Testis (tissue), 3 donors: ENCODE results near the gene HNRNPH2. TPM values are rescaled to one million over a fixed set of nuclear protein-coding genes. Genes with fewer than 3 reads are reported as not detected.
A peak's percentile ranks its signal among the peaks of the same experiment; 100 is the strongest.

ENCODE experiments used
- DNase-seq: peaks from one replicate; pipeline ENCODE4 v3.0.0-alpha.2; 2019
- H3K27ac ChIP-seq, 2 donors: fragments of 200-600 bp; sonication (generic); one replicate each; pipeline ENCODE4 v1.5.1; 2019
- H3K27me3 ChIP-seq: fragments of 200-600 bp; sonication (generic); one replicate; pipeline ENCODE4 v1.5.1; 2019
- H3K36me3 ChIP-seq: fragments of 200-600 bp; sonication (generic); one replicate; pipeline ENCODE4 v1.5.1; 2017; ENCODE audit warnings: low read depth; ENCODE audit errors: missing control alignments
- H3K4me1 ChIP-seq: fragments of 200-600 bp; sonication (generic); one replicate; pipeline ENCODE4 v1.5.1; 2019
- H3K4me3 ChIP-seq, 2 donors: fragments of 200-600 bp; sonication (generic); one replicate each; pipeline ENCODE4 v1.5.1; 2017 to 2019
- H3K9me3 ChIP-seq: fragments of 200-600 bp; sonication (generic); one replicate; pipeline ENCODE4 v1.5.1; 2017
- POLR2A ChIP-seq: fragments of 450-650 bp; IDR thresholded peaks from one replicate; pipeline ENCODE4 v1.6.1; 2017; ENCODE audit warnings: antibody characterized with exemption, mild to moderate bottlenecking, moderate library complexity
- WGBS, 2 donors: methylation state at CpG; one replicate each; pipeline ENCODE4 v1.1.5; 2018; 5-methylcytosine and 5-hydroxymethylcytosine counted together
- intact Hi-C: fragments of 100-400 bp; cut with DNase I; formaldehyde crosslinking; loops from one replicate; pipeline ENCODE4 v1.15.1; 2023; ENCODE audit warnings: low total_unique reads
- polyA plus RNA-seq: library from polyadenylated mRNA; stranded (reverse); fragments of 350-450 nt; fragmentation: Illumina TruSeq; extraction: RNeasy Lipid Tissue Mini Kit (QIAGEN cat#74804); gene quantifications from one replicate; pipeline ENCODE4 v1.2.3, GENCODE V29; 2014; ENCODE audit warnings: low read depth, low replicate concordance; ENCODE audit not compliant: insufficient read depth
- total RNA-seq, 2 donors: library from RNA; depleted of rRNA; stranded (reverse); fragments of >200 nt; gene quantifications; one replicate each; pipeline ENCODE4 v1.2.3, GENCODE V29; 2016
- TF ChIP-seq, protein P1 (sequence below), 3 experiments: fragments of 450-650 bp in 2 of 3; fragments of 200-600 bp in 1 of 3; sonication (generic) in 1 of 3; IDR thresholded peaks; one replicate each; pipeline ENCODE4 v1.5.1; 2016 to 2019; ENCODE audit warnings: antibody characterized with exemption in 3 of 3, mild to moderate bottlenecking in 2 of 3, moderate library complexity in 1 of 3

The HNRNPH2 gene
- total and polyA plus RNA-seq, 3 donors from 2014 or later: 31.1 to 46.3 (median 39.5) TPM

DNA sequence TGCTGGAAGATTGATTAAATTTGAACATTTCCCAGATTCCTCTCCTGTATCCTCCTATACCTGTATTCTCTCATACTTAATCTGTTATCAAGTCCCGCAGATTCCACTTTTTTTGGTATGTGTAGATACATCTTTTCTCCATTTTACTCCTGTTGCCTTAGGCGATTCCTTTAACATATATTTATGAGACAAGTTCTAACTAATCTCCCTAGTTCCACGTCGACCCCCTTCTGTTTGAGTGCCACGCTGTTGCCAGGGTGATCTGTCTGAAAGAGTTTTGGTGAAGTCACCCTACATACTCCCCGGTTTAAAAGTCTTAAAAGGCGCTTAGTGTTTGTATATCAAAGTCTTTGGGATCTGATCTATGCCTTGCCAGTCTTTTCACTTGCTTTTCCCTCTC is 2.4 kb downstream of the HNRNPH2 start:
- 31 to 35% methylated on average over 7 of the region's 7 CpGs for WGBS, 2 donors

DNA sequence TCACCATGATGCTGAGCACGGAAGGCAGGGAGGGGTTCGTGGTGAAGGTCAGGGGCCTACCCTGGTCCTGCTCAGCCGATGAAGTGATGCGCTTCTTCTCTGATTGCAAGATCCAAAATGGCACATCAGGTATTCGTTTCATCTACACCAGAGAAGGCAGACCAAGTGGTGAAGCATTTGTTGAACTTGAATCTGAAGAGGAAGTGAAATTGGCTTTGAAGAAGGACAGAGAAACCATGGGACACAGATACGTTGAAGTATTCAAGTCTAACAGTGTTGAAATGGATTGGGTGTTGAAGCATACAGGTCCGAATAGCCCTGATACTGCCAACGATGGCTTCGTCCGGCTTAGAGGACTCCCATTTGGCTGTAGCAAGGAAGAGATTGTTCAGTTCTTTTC is 4.0 kb downstream of the HNRNPH2 start:
- Histone ChIP-seq H3K9me3 (no peaks in the 10 kb centered on the region), H3K36me3 (no peaks in the 10 kb centered on the region), H3K4me3 (no peak overlapping the region), H3K4me1 (peaks cover 5% of the 10 kb centered on the region), H3K27ac (no peak overlapping the region), H3K27me3 (no peaks in the 10 kb centered on the region)
- TF ChIP-seq POLR2A: no peak
- TF ChIP-seq, protein P1, sequence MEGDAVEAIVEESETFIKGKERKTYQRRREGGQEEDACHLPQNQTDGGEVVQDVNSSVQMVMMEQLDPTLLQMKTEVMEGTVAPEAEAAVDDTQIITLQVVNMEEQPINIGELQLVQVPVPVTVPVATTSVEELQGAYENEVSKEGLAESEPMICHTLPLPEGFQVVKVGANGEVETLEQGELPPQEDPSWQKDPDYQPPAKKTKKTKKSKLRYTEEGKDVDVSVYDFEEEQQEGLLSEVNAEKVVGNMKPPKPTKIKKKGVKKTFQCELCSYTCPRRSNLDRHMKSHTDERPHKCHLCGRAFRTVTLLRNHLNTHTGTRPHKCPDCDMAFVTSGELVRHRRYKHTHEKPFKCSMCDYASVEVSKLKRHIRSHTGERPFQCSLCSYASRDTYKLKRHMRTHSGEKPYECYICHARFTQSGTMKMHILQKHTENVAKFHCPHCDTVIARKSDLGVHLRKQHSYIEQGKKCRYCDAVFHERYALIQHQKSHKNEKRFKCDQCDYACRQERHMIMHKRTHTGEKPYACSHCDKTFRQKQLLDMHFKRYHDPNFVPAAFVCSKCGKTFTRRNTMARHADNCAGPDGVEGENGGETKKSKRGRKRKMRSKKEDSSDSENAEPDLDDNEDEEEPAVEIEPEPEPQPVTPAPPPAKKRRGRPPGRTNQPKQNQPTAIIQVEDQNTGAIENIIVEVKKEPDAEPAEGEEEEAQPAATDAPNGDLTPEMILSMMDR (IDR thresholded peaks at IDR 0.05): no peak
- DNase-seq: no peak
- intact Hi-C loops: no loop called here
- WGBS, 2 donors: 51 to 54% methylated on average over 10 of the region's 10 CpGs

More for the DNA sequence above, 2.4 kb downstream of the HNRNPH2 start:
- H3K27me3 ChIP-seq: no peaks in the 10 kb centered on the region
- intact Hi-C loops: no loop called here
- H3K4me3 ChIP-seq: no peak overlapping the region
- no peaks in the 10 kb centered on the region for H3K9me3 ChIP-seq
- H3K27ac ChIP-seq: no peak overlapping the region
- DNase-seq: no peak
- no peaks in the 10 kb centered on the region for H3K36me3 ChIP-seq
- TF ChIP-seq POLR2A: no peak
- TF ChIP-seq, protein P1 (IDR thresholded peaks at IDR 0.05): no peak
- peaks cover 5% of the 10 kb centered on the region for H3K4me1 ChIP-seq

DNA sequence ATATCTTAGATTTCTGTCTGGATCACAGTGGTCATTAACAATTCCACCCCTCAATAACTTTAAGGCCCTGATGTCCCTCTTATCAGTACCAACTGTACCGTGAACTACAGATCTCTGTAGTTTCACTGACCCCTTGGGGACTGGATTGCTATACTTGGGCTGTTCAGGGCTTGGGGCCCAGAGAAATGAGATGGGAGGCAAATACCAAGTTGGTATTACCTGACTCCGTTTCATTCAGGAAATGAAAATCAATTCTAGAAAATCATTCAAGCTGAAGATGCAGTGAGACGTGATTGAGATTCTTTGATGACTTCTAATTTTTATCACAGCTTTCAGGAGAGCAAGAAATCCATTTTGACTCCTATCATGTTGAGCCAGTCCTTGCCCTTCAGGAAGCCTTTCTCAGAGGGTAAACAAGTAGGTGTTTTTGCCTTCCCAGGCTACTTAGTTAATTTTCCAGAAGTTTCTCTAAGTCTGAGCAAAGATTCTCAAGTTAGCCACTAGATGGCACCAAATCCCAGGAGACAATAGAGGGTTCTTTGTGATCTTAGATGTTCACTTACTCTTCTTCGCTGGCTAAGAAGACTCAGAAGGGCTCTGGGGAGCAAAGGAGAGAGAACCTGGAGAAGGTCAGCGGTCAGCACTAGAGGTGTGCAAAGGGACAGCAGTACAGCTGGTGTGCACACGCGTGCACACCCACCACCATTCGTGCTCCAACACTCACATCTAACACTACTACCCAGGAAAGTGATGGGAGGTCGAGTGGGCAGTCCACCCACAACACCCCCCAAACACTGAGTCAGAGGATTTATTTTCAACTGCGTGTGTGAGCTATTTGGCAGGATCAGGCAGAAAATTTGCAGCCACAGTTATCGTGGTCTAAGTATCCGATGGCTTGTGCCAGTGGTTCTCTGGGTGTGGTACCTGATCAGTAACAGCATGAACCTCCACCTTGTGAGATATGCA is 7.4 kb downstream of the HNRNPH2 start:
- TF ChIP-seq, protein P1 (IDR thresholded peaks at IDR 0.05): peak; percentile 52 to 58 (median 55)
- no peak for TF ChIP-seq POLR2A
- Histone ChIP-seq H3K9me3 (no peaks in the 10 kb centered on the region), H3K27ac (peak overlapping the region; percentile 83 to 85), H3K27me3 (no peaks in the 10 kb centered on the region), H3K4me1 (peaks cover 5% of the 10 kb centered on the region), H3K4me3 (no peak overlapping the region), H3K36me3 (no peaks in the 10 kb centered on the region)
- 28 to 44% methylated on average over 5 to 12 of the region's 12 CpGs for WGBS, 2 donors
- peak; percentile 15 for DNase-seq
- intact Hi-C loops: no loop called here

DNA sequence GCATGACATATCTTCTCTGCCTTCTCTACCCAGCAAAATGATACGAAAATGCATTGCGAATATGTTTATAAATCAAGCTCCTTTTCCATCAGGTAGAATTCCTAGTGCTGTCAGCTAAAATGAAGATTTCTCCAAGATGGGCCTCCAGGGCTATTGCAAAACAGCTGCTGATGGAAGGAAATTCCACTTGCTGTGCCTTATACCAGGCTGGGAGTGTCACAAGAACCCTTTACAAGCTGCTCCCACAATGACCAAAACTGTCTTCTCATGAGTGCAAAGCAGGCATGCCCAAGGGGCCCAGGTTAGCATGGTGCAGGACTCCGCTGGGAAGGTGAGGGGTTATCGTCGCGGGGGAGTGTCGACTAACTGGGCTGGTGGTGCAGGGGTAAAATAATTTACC is 8.7 kb downstream of the HNRNPH2 start:
- peaks cover 5% of the 10 kb centered on the region for H3K4me1 ChIP-seq
- no peaks in the 10 kb centered on the region for H3K27me3 ChIP-seq
- no peak overlapping the region for H3K27ac ChIP-seq
- intact Hi-C loops: no loop called here
- no peak overlapping the region for H3K4me3 ChIP-seq
- no peaks in the 10 kb centered on the region for H3K9me3 ChIP-seq
- no peaks in the 10 kb centered on the region for H3K36me3 ChIP-seq
- no peak for DNase-seq
- 61 to 64% methylated on average over 7 of the region's 7 CpGs for WGBS, 2 donors
- no peak for TF ChIP-seq POLR2A
- TF ChIP-seq, protein P1 (IDR thresholded peaks at IDR 0.05): no peak
